GM23248 (cell line): ENCODE data around the gene TMEM169. TPM values are rescaled to one million over a fixed set of nuclear protein-coding genes. Genes with fewer than 3 reads are reported as not detected.

Experiments
- DNase-seq: peaks from one replicate; pipeline ENCODE4 v3.0.0-alpha.2; 2015
- H2AFZ ChIP-seq: fragments of 200-600 bp; sonication (generic); 2 replicates; pipeline ENCODE4 v1.6.1; 2016; ENCODE audit warnings: antibody characterized with exemption
- H3F3A ChIP-seq: fragments of 200-600 bp; sonication (generic); 2 replicates; pipeline ENCODE4 v1.6.1; 2016; ENCODE audit warnings: mild to moderate bottlenecking, antibody characterized with exemption, mixed run types; ENCODE audit not compliant: insufficient read depth
- H3K27ac ChIP-seq: fragments of 200-600 bp; sonication (generic); 2 replicates; pipeline ENCODE4 v1.5.1; 2016; ENCODE audit warnings: mild to moderate bottlenecking
- H3K27me3 ChIP-seq: fragments of 200-600 bp; sonication (generic); replicated peaks from 2 replicates; pipeline ENCODE4 v1.6.1; 2016; ENCODE audit warnings: mild to moderate bottlenecking; ENCODE audit not compliant: insufficient read depth
- H3K36me3 ChIP-seq: fragments of 200-600 bp; sonication (generic); 2 replicates; pipeline ENCODE4 v1.6.1; 2016; ENCODE audit warnings: low read depth, mild to moderate bottlenecking
- H3K4me1 ChIP-seq: fragments of 200-600 bp; sonication (generic); 2 replicates; pipeline ENCODE4 v1.6.1; 2016; ENCODE audit warnings: mild to moderate bottlenecking; ENCODE audit not compliant: insufficient read depth
- H3K4me2 ChIP-seq: fragments of 200-600 bp; sonication (generic); one replicate; pipeline ENCODE4 v1.6.1; 2016; ENCODE audit warnings: mild to moderate bottlenecking; ENCODE audit not compliant: unreplicated experiment
- H3K4me3 ChIP-seq: fragments of 200-600 bp; sonication (generic); 2 replicates; pipeline ENCODE4 v1.5.1; 2016; ENCODE audit warnings: mild to moderate bottlenecking
- H3K79me2 ChIP-seq: fragments of 200-600 bp; sonication (generic); 2 replicates; pipeline ENCODE4 v1.6.1; 2016; ENCODE audit warnings: mild to moderate bottlenecking; ENCODE audit not compliant: insufficient read depth
- H3K9ac ChIP-seq: fragments of 200-600 bp; sonication (generic); 2 replicates; pipeline ENCODE4 v1.6.1; 2016; ENCODE audit warnings: mild to moderate bottlenecking
- H3K9me2 ChIP-seq: fragments of 200-600 bp; sonication (generic); 2 replicates; pipeline ENCODE4 v1.6.1; 2016; ENCODE audit warnings: mixed run types, mild to moderate bottlenecking, moderate library complexity; ENCODE audit not compliant: insufficient read depth
- H3K9me3 ChIP-seq: fragments of 200-600 bp; sonication (generic); one replicate; pipeline ENCODE4 v1.6.1; 2017; ENCODE audit warnings: low read depth
- H4K20me1 ChIP-seq: fragments of 200-600 bp; sonication (generic); 2 replicates; pipeline ENCODE4 v1.6.0; 2016; ENCODE audit not compliant: insufficient read depth
- EZH2 ChIP-seq: fragments of 200-600 bp; sonication (generic); IDR thresholded peaks from 2 replicates; pipeline ENCODE4 v1.6.1; 2018; ENCODE audit warnings: antibody characterized with exemption, mild to moderate bottlenecking; ENCODE audit not compliant: insufficient read depth, poor library complexity, severe bottlenecking
- EZH2phosphoT487 ChIP-seq: fragments of 200-600 bp; sonication (generic); IDR thresholded peaks from 2 replicates; pipeline ENCODE4 v1.6.1; 2018; ENCODE audit warnings: antibody characterized with exemption, moderate library complexity, mild to moderate bottlenecking, low read depth; ENCODE audit not compliant: insufficient read depth
- WGBS, 2 experiments: methylation state at CpG; one replicate each; pipeline ENCODE4 v1.1.6; 2015 to 2017; ENCODE audit warnings: low lambda C conversion rate in 2 of 2, low coverage in 1 of 2; ENCODE audit errors: missing lambda C conversion rate in 2 of 2; 5-methylcytosine and 5-hydroxymethylcytosine counted together
- in situ Hi-C: fragments of 300-500 bp; cut with MboI; formaldehyde crosslinking; loops from 2 replicates; pipeline ENCODE4 v1.15.0; 2020
- polyA plus RNA-seq: library from polyadenylated mRNA; unstranded; fragments of >200 nt; fragmentation: Nextera tagmentation; extraction: Ambion mirVana; gene quantifications from 2 replicates; pipeline ENCODE4 v1.2.1, GENCODE V29; 2016
- total RNA-seq: library from RNA; depleted of rRNA; stranded (reverse); fragments of >200 nt; shearing (Covaris generic); gene quantifications from 2 replicates; pipeline ENCODE4 v1.2.3, GENCODE V29; 2014

TMEM169 gene
- total and polyA plus RNA-seq, 2 experiments from 2014 or later, result under 0.01 to 0.11 TPM

DNA sequence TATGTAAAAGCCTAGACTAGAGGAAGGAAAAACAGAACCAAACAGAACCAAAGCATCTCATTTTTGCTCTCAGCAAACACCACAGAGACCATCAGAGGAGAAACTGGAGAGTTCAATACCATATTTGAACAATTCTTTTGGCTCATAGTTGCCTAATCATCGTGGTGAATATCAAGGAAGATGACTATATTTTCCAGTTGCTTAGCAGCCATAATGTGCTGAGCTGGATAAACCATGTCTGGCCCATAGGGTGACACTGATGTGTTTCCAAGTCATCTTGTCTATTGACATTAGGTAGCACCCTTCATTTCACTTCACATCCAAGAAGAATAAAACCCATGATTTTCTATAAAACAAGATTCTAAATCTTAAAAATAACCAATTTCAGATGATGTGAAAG, 21.5 kb downstream of the TMEM169 start:
- WGBS, 2 experiments, result 16 to 20% methylated on average over 1 of the region's 1 CpG

DNA sequence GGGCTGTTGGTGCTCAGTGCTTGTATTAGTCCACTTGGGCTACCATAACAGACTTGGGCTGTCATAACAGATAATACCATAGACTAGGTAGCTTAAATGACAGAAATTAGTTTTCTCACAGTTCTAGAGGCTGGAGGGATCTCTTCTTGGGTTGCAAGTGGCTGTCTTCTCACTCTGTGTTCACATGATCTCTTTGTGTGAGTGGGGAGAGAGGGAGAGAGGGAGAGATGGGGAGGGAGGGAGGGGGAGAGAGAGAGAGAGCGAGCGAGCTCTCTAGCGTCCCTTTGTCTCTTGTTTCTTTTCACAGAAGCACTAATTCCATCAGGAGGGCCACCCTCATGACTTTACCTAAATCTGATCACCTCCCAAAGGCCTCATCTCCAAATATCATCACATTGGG, 23.0 kb downstream of the TMEM169 start:
- Histone ChIP-seq H4K20me1 (no peaks in the 10 kb centered on the region), H3K27me3 (no peaks in the 10 kb centered on the region), H3K27ac (no peak overlapping the region), H3K79me2 (peaks cover 6% of the 10 kb centered on the region), H3K36me3 (no peaks in the 10 kb centered on the region), H3K4me2 (no peak overlapping the region), H3K9me3 (no peaks in the 10 kb centered on the region), H2AFZ (no peak overlapping the region), H3K9me2 (no peaks in the 10 kb centered on the region), H3K9ac (no peak overlapping the region), H3K4me3 (no peak overlapping the region), H3F3A (no peaks in the 10 kb centered on the region), H3K4me1 (peaks cover 7% of the 10 kb centered on the region)
- 82% methylated on average over 3 of the region's 3 CpGs; no CpG with 5 or more reads in 1 of the 2 experiments for WGBS, 2 experiments
- TF ChIP-seq EZH2 (no peak), EZH2phosphoT487 (no peak)
- in situ Hi-C loops, result no loop called here
- DNase-seq, result no peak

More for the DNA sequence above, 21.5 kb downstream of the TMEM169 start:
- H3K9ac ChIP-seq, result no peak overlapping the region
- no peak for TF ChIP-seq EZH2
- no peak for TF ChIP-seq EZH2phosphoT487
- no peaks in the 10 kb centered on the region for H3K79me2 ChIP-seq
- H3K36me3 ChIP-seq, result no peaks in the 10 kb centered on the region
- in situ Hi-C loops, result no loop called here
- H3K9me2 ChIP-seq, result no peaks in the 10 kb centered on the region
- no peak overlapping the region for H3K27ac ChIP-seq
- no peaks in the 10 kb centered on the region for H3K9me3 ChIP-seq
- H4K20me1 ChIP-seq, result no peaks in the 10 kb centered on the region
- no peak for DNase-seq
- H2AFZ ChIP-seq, result no peak overlapping the region
- no peak overlapping the region for H3K4me3 ChIP-seq
- peaks cover 2% of the 10 kb centered on the region for H3K4me1 ChIP-seq
- H3K4me2 ChIP-seq, result no peak overlapping the region
- no peaks in the 10 kb centered on the region for H3F3A ChIP-seq
- H3K27me3 ChIP-seq, result no peaks in the 10 kb centered on the region

DNA sequence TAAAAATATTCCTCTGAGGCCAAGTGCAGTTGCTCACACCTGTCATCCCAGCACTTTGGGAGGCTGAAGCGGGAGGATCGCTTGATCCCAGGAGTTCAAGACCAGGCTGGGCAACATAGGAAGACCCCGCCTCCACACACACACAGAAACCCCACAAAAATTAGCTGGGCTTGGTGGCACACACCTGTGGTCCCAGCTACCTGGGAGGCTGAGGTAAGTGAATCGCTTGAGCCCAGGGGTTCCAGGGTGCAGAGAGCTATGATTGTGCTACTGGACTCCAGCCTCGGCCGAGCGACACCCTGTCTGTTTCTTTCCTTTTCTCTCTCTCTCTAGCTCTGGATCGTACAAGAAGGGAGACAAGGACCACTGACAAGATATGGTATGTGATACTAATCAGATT, 25.6 kb downstream of the TMEM169 start:
- H3K4me3 ChIP-seq, result no peak overlapping the region
- TF ChIP-seq EZH2 (no peak), EZH2phosphoT487 (no peak)
- 57 to 67% methylated on average over 8 of the region's 8 CpGs for WGBS, 2 experiments
- no peaks in the 10 kb centered on the region for H3K9me2 ChIP-seq
- peak overlapping the region; percentile 56 for H2AFZ ChIP-seq
- H3K4me2 ChIP-seq, result no peak overlapping the region
- no peaks in the 10 kb centered on the region for H3K9me3 ChIP-seq
- H3K27me3 ChIP-seq, result no peaks in the 10 kb centered on the region
- H3F3A ChIP-seq, result peaks cover 11% of the 10 kb centered on the region
- H3K4me1 ChIP-seq, result peaks cover 24% of the 10 kb centered on the region
- H3K36me3 ChIP-seq, result peaks cover 19% of the 10 kb centered on the region
- H3K27ac ChIP-seq, result no peak overlapping the region
- DNase-seq, result no peak
- H3K9ac ChIP-seq, result no peak overlapping the region
- in situ Hi-C loops, result no loop called here
- peaks cover 32% of the 10 kb centered on the region for H3K79me2 ChIP-seq
- H4K20me1 ChIP-seq, result no peaks in the 10 kb centered on the region

DNA sequence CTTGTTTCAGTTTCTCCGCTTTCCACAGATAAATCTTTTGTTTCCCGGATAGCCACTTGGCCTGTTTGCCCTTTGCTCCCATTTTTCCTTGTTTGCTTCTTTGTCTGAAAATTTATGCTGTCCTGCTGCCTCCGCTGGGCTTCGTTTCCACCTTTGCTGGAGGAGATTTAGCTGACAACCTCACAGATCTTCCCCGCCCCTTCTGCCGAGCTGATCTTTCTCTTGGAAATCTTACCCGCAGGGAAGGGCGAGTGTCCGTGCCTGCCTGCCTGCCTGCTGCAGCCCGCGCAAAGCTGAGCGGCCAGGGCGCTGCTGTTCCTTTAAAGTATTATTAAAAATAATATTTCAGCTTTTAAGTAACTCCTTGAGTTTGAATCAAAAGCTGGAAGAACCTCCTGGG, 26.0 kb downstream of the TMEM169 start:
- peaks cover 22% of the 10 kb centered on the region for H3K36me3 ChIP-seq
- no peaks in the 10 kb centered on the region for H3K9me2 ChIP-seq
- peaks cover 36% of the 10 kb centered on the region for H3K79me2 ChIP-seq
- H4K20me1 ChIP-seq, result no peaks in the 10 kb centered on the region
- DNase-seq, result no peak
- in situ Hi-C loops, result no loop called here
- H3K9ac ChIP-seq, result no peak overlapping the region
- H2AFZ ChIP-seq, result peak overlapping the region; percentile 56
- peaks cover 24% of the 10 kb centered on the region for H3K4me1 ChIP-seq
- no peaks in the 10 kb centered on the region for H3K9me3 ChIP-seq
- no peak overlapping the region for H3K27ac ChIP-seq
- no peak overlapping the region for H3K4me2 ChIP-seq
- TF ChIP-seq EZH2phosphoT487 (no peak), EZH2 (no peak)
- H3K27me3 ChIP-seq, result no peaks in the 10 kb centered on the region
- peaks cover 16% of the 10 kb centered on the region for H3F3A ChIP-seq
- no peak overlapping the region for H3K4me3 ChIP-seq
- 38 to 42% methylated on average over 13 of the region's 13 CpGs for WGBS, 2 experiments
